HCT116 (cell line): ENCODE results near the gene MATN3. TPM values are rescaled to one million over a fixed set of nuclear protein-coding genes. Genes with fewer than 3 reads are reported as not detected.

Experiments used
- ATAC-seq: fragments of 200-7000 bp; cut with Tn5 transposase; 2 replicates; pipeline ENCODE4 v1.9.1; 2020; ENCODE audit warnings: mild to moderate bottlenecking, moderate library complexity
- BruUV-seq: library from RNA; stranded (reverse); fragments of 400-500 nt; replicated peaks from 2 replicates; lab custom pipeline; 2021; lab: Mats Ljungman, UMichigan
- CTCF ChIA-PET: fragments of 300-600 bp; sonication (Branson Sonifier 250); formaldehyde crosslinking; loops from one replicate; lab custom pipeline; 2021; ENCODE audit warnings: antibody characterized with exemption; lab: Charles Lee
- POLR2A ChIA-PET: fragments of 300-600, 350-600 bp; sonication (Branson Sonifier 250); formaldehyde crosslinking; loops from one replicate; lab custom pipeline; 2021; ENCODE audit warnings: antibody characterized with exemption; lab: Charles Lee
- RAD21 ChIA-PET, 2 experiments: fragments of 300-600 bp; sonication (Branson Sonifier 250); formaldehyde crosslinking; loops; one replicate each; lab custom pipeline; 2023; ENCODE audit warnings: low total read pairs in 2 of 2; ENCODE audit not compliant: uncharacterized antibody in 2 of 2, unreplicated experiment in 2 of 2, low non-redundant PET in 1 of 2; lab: Charles Lee
- DNase-seq: peaks from one replicate; pipeline ENCODE4 v3.0.0-alpha.2; 2010; ENCODE audit warnings: low read depth, low spot score
- H2AFZ ChIP-seq: fragments of 200-600 bp; shearing (Covaris generic), sonication (generic); 2 replicates; pipeline ENCODE4 v1.6.1; 2017; ENCODE audit warnings: low read depth, mixed run types, mixed read lengths, antibody characterized with exemption, low read length; ENCODE audit not compliant: poor library complexity, severe bottlenecking
- H3K27ac ChIP-seq: 2 replicates; pipeline ENCODE4 v1.5.1; 2012; ENCODE audit warnings: low read depth, low read length
- H3K27me3 ChIP-seq: fragments of 200-600 bp; sonication (generic); 2 replicates; pipeline ENCODE4 v1.6.1; 2016; ENCODE audit warnings: mixed run types, low read length, mixed read lengths; ENCODE audit not compliant: insufficient read depth
- H3K36me3 ChIP-seq, 2 experiments: fragments of 200-500 bp in 1 of 2; fragments of 200-600 bp in 1 of 2; sonication (Bioruptor generic) in 1 of 2; sonication (generic) in 1 of 2; 2 replicates each; pipeline versions ENCODE4 v1.5.1 to v1.6.1; 2014 to 2016; ENCODE audit warnings: low read length in 2 of 2, inconsistent platforms in 1 of 2, mixed read lengths in 1 of 2, mixed run types in 1 of 2; ENCODE audit not compliant: insufficient read depth in 2 of 2, control insufficient read depth in 1 of 2
- H3K4me1 ChIP-seq, 2 experiments: fragments of 200-600 bp in 1 of 2; sonication (generic) in 1 of 2; 2 replicates each; pipeline versions ENCODE4 v1.5.1 to v1.6.1; 2012 to 2017; ENCODE audit warnings: low read length in 2 of 2, inconsistent platforms in 1 of 2, mild to moderate bottlenecking in 1 of 2, mixed read lengths in 1 of 2, mixed run types in 1 of 2, moderate library complexity in 1 of 2; ENCODE audit not compliant: insufficient read depth in 2 of 2, control insufficient read depth in 1 of 2
- H3K4me2 ChIP-seq: fragments of 200-600 bp; sonication (generic); 2 replicates; pipeline ENCODE4 v1.6.1; 2017; ENCODE audit warnings: mixed run types, low read length, mixed read lengths
- H3K4me3 ChIP-seq, 2 experiments: fragments of 200-600 bp in 1 of 2; sonication (generic) in 1 of 2; replicated peaks in 1 of 2; 2 replicates each; pipeline ENCODE4 v1.5.1; 2011 to 2016; ENCODE audit warnings: low read length in 2 of 2, control low read depth in 1 of 2, low read depth in 1 of 2, mild to moderate bottlenecking in 1 of 2, mixed read lengths in 1 of 2, mixed run types in 1 of 2
- H3K79me2 ChIP-seq: fragments of 200-600 bp; sonication (generic); 2 replicates; pipeline ENCODE4 v1.6.1; 2017; ENCODE audit warnings: mild to moderate bottlenecking, mixed run types, low read length, moderate library complexity, mixed read lengths; ENCODE audit not compliant: insufficient read depth
- H3K9ac ChIP-seq: fragments of 200-600 bp; sonication (generic); 2 replicates; pipeline ENCODE4 v1.6.1; 2016; ENCODE audit warnings: low read length, mixed read lengths
- H3K9me2 ChIP-seq: fragments of 200-600 bp; sonication (generic), shearing (Covaris generic); 2 replicates; pipeline ENCODE4 v1.6.1; 2017; ENCODE audit warnings: mixed run types, mild to moderate bottlenecking, moderate library complexity; ENCODE audit not compliant: insufficient read depth
- H3K9me3 ChIP-seq, 2 experiments: fragments of 200-500 bp in 1 of 2; fragments of 200-600 bp in 1 of 2; sonication (Bioruptor generic) in 1 of 2; sonication (generic) in 1 of 2; 2 replicates each; pipeline ENCODE4 v1.6.1; 2014 to 2017; ENCODE audit warnings: low read length in 2 of 2, mixed read lengths in 2 of 2, inconsistent platforms in 1 of 2, low read depth in 1 of 2, mild to moderate bottlenecking in 1 of 2, mixed run types in 1 of 2, moderate library complexity in 1 of 2; ENCODE audit not compliant: control insufficient read depth in 1 of 2, insufficient read depth in 1 of 2
- H4K20me1 ChIP-seq: fragments of 200-600 bp; sonication (generic), shearing (Covaris generic); 2 replicates; pipeline ENCODE4 v1.6.1; 2017; ENCODE audit warnings: mixed run types, mild to moderate bottlenecking, moderate library complexity; ENCODE audit not compliant: insufficient read depth
- ATF3 ChIP-seq: IDR thresholded peaks from 2 replicates; pipeline ENCODE4 v1.6.1; 2012
- CBX3 ChIP-seq: IDR thresholded peaks from 2 replicates; pipeline ENCODE4 v1.6.1; 2012; ENCODE audit warnings: low read depth
- CEBPB ChIP-seq: IDR thresholded peaks from 2 replicates; pipeline ENCODE4 v1.6.1; 2012; ENCODE audit warnings: low read depth
- EGR1 ChIP-seq: IDR thresholded peaks from 2 replicates; pipeline ENCODE4 v1.6.1; 2012; ENCODE audit warnings: low read depth
- ELF1 ChIP-seq: IDR thresholded peaks from 2 replicates; pipeline ENCODE4 v1.6.1; 2012; ENCODE audit warnings: low read depth, borderline replicate concordance
- EZH2phosphoT487 ChIP-seq: fragments of 200-600 bp; IDR thresholded peaks from 2 replicates; pipeline ENCODE4 v1.6.1; 2018; ENCODE audit warnings: antibody characterized with exemption, borderline replicate concordance
- FOSL1 ChIP-seq: IDR thresholded peaks from 2 replicates; pipeline ENCODE4 v1.6.1; 2012; ENCODE audit warnings: low read depth
- POLR2AphosphoS5 ChIP-seq: IDR thresholded peaks from 2 replicates; pipeline ENCODE4 v1.6.1; 2011; ENCODE audit warnings: mild to moderate bottlenecking, low read depth, low read length, moderate library complexity
- RAD21 ChIP-seq: IDR thresholded peaks from 2 replicates; pipeline ENCODE4 v1.6.1; 2012; ENCODE audit warnings: low read depth, mild to moderate bottlenecking
- SIN3A ChIP-seq: IDR thresholded peaks from 2 replicates; pipeline ENCODE4 v1.6.1; 2012; ENCODE audit warnings: low read depth
- SP1 ChIP-seq: IDR thresholded peaks from 2 replicates; pipeline ENCODE4 v1.6.1; 2012; ENCODE audit warnings: low read depth
- TCF7L2 ChIP-seq: IDR thresholded peaks from 2 replicates; pipeline ENCODE4 v1.7.0; 2011; ENCODE audit warnings: borderline replicate concordance, inconsistent platforms; ENCODE audit not compliant: insufficient read depth, insufficient read length; ENCODE audit errors: extremely low read depth
- YY1 ChIP-seq: IDR thresholded peaks from 2 replicates; pipeline ENCODE4 v1.6.1; 2011; ENCODE audit warnings: low read length, low read depth, moderate library complexity, mild to moderate bottlenecking; ENCODE audit not compliant: insufficient replicate concordance; ENCODE audit errors: extremely low read depth
- ZFX ChIP-seq: fragments of 450-650 bp; IDR thresholded peaks from 2 replicates; pipeline ENCODE4 v1.6.1; 2017
- intact Hi-C: fragments of 100-400 bp; cut with micrococcal nuclease; formaldehyde crosslinking; loops from 2 replicates; pipeline ENCODE4 v1.10.0; 2022
- total RNA-seq: library from RNA; stranded (reverse); gene quantifications from one replicate; pipeline ENCODE4 v1.2.1, GENCODE V29; 2021; ENCODE audit not compliant: unreplicated experiment
- TF ChIP-seq, protein P1 (sequence below): IDR thresholded peaks from 2 replicates; pipeline ENCODE4 v1.6.1; 2011; ENCODE audit warnings: mild to moderate bottlenecking, low read length, moderate library complexity; ENCODE audit not compliant: insufficient replicate concordance; ENCODE audit errors: extremely low read depth
- TF ChIP-seq, protein P2 (sequence below): IDR thresholded peaks from 2 replicates; pipeline ENCODE4 v1.6.1; 2012
- TF ChIP-seq, protein P3 (sequence below), 3 experiments: fragments of 200-600 bp in 1 of 3; sonication (generic) in 1 of 3; IDR thresholded peaks in 2 of 3; conservative IDR thresholded peaks in 1 of 3; 2 replicates each; pipeline ENCODE4 v1.5.1; 2012 to 2017; ENCODE audit warnings: low read depth in 2 of 3, low read length in 2 of 3, antibody characterized with exemption in 1 of 3, borderline replicate concordance in 1 of 3, control low read depth in 1 of 3, mild to moderate bottlenecking in 1 of 3, mixed read lengths in 1 of 3, mixed run types in 1 of 3, moderate library complexity in 1 of 3; ENCODE audit not compliant: insufficient read depth in 1 of 3

MATN3 gene
- total RNA-seq, 1 experiment from 2014 or later, result not detected

GRCh38 chr2:19943189-19943588 lies 69.3 kb downstream of the MATN3 start:
- no peak for ATAC-seq
- POLR2A ChIA-PET, result no interaction called here
- no peak overlapping the region for H3K9ac ChIP-seq
- no peak overlapping the region for H3K4me3 ChIP-seq
- H3K4me2 ChIP-seq, result no peak overlapping the region
- TF ChIP-seq ATF3 (no peak), CBX3 (no peak), EGR1 (no peak), CEBPB (no peak), SP1 (no peak), YY1 (no peak)
- TF ChIP-seq, protein P1, sequence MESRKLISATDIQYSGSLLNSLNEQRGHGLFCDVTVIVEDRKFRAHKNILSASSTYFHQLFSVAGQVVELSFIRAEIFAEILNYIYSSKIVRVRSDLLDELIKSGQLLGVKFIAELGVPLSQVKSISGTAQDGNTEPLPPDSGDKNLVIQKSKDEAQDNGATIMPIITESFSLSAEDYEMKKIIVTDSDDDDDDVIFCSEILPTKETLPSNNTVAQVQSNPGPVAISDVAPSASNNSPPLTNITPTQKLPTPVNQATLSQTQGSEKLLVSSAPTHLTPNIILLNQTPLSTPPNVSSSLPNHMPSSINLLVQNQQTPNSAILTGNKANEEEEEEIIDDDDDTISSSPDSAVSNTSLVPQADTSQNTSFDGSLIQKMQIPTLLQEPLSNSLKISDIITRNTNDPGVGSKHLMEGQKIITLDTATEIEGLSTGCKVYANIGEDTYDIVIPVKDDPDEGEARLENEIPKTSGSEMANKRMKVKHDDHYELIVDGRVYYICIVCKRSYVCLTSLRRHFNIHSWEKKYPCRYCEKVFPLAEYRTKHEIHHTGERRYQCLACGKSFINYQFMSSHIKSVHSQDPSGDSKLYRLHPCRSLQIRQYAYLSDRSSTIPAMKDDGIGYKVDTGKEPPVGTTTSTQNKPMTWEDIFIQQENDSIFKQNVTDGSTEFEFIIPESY, result no peak
- TF ChIP-seq, all 23 proteins: peak for 0
- Histone ChIP-seq H3K9me3 (no peaks in the 10 kb centered on the region), H3K79me2 (no peaks in the 10 kb centered on the region), H3K27ac (no peak overlapping the region), H4K20me1 (peaks cover 2% of the 10 kb centered on the region; the same call in 1 of the 2 replicates), H3K9me2 (no peaks in the 10 kb centered on the region), H2AFZ (no peak overlapping the region), H3K27me3 (no peaks in the 10 kb centered on the region), H3K4me1 (no peaks in the 10 kb centered on the region), H3K36me3 (peaks cover 0 to 8% of the 10 kb centered on the region in 2 experiments; a peak in 1 of 4 replicates)
- RAD21 ChIA-PET, result no interaction called here
- no TSS peak for BruUV-seq
- CTCF ChIA-PET, result interaction anchor here (3.7 kb wide), 1 partner anchor 13 kb away, joined by 17 read pairs; no protein-coding TSS in a partner anchor
- DNase-seq, result no peak
- intact Hi-C loops, result no loop called here

DNA sequence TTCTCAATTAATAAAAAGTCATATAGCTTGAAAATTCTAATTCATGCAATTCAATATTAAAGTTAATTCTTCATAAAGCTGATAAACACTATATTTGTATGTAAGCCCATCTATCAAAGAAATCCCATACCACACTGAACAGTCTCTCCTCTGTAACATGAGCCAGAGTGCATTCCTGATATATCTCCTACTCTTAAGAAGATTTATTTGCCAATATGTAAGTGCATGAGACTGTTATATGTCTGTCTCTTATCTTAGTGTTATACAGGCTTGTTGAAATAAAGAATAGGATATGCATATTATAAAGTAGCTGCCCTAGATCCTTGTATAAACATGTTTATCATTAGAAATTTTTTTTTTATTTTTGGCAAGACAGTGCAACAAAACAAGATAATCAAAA lies 70.3 kb downstream of the MATN3 start:
- no peaks in the 10 kb centered on the region for H3K27me3 ChIP-seq
- no peaks in the 10 kb centered on the region for H3K9me2 ChIP-seq
- peaks cover 2% of the 10 kb centered on the region; the same call in 1 of the 2 replicates for H4K20me1 ChIP-seq
- RAD21 ChIA-PET, result no interaction called here
- no peak overlapping the region for H3K9ac ChIP-seq
- peaks cover 0 to 15% of the 10 kb centered on the region in 2 experiments; a peak in 1 of 4 replicates for H3K36me3 ChIP-seq
- H2AFZ ChIP-seq, result no peak overlapping the region
- no peaks in the 10 kb centered on the region for H3K9me3 ChIP-seq
- H3K4me2 ChIP-seq, result no peak overlapping the region
- POLR2A ChIA-PET, result no interaction called here
- ATAC-seq (no peak), DNase-seq (no peak)
- H3K4me1 ChIP-seq, result no peaks in the 10 kb centered on the region
- H3K79me2 ChIP-seq, result no peaks in the 10 kb centered on the region
- no peak overlapping the region for H3K4me3 ChIP-seq
- intact Hi-C loops, result no loop called here
- no peak overlapping the region for H3K27ac ChIP-seq
- no TSS peak for BruUV-seq
- CTCF ChIA-PET, result interaction anchor here (3.7 kb wide), 1 partner anchor 14 kb away, joined by 17 read pairs; no protein-coding TSS in a partner anchor
- TF ChIP-seq, protein P2, sequence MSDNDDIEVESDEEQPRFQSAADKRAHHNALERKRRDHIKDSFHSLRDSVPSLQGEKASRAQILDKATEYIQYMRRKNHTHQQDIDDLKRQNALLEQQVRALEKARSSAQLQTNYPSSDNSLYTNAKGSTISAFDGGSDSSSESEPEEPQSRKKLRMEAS, result no peak
- TF ChIP-seq FOSL1 (no peak), ZFX (no peak), RAD21 (no peak), YY1 (no peak), POLR2AphosphoS5 (no peak), CBX3 (no peak), CEBPB (no peak), SIN3A (no peak), EZH2phosphoT487 (no peak), TCF7L2 (no peak), ELF1 (no peak)
- TF ChIP-seq, protein P3, sequence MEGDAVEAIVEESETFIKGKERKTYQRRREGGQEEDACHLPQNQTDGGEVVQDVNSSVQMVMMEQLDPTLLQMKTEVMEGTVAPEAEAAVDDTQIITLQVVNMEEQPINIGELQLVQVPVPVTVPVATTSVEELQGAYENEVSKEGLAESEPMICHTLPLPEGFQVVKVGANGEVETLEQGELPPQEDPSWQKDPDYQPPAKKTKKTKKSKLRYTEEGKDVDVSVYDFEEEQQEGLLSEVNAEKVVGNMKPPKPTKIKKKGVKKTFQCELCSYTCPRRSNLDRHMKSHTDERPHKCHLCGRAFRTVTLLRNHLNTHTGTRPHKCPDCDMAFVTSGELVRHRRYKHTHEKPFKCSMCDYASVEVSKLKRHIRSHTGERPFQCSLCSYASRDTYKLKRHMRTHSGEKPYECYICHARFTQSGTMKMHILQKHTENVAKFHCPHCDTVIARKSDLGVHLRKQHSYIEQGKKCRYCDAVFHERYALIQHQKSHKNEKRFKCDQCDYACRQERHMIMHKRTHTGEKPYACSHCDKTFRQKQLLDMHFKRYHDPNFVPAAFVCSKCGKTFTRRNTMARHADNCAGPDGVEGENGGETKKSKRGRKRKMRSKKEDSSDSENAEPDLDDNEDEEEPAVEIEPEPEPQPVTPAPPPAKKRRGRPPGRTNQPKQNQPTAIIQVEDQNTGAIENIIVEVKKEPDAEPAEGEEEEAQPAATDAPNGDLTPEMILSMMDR (IDR thresholded peaks at IDR 0.05 in 2 of 3, conservative IDR thresholded peaks at IDR 0.05 in 1 of 3; ENCODE audit: borderline replicate concordance in 1 of 3, insufficient read depth in 1 of 3, low read depth in 2 of 3, low read length in 2 of 3), result no peak
